GM18511 (cell line): ENCODE data around the gene REXO5.

Experiments
- ATAC-seq: cut with Tn5 transposase; IDR thresholded peaks from one replicate; pipeline ENCODE4 v1.9.1; 2021; ENCODE audit warnings: mild to moderate bottlenecking, moderate library complexity; ENCODE audit not compliant: unreplicated experiment

Gene REXO5

GRCh38 chr16:20871941-20872815, 65.9 kb downstream of the REXO5 start:
- no peak for ATAC-seq

GRCh38 chr16:20873331-20873730, 67.0 kb downstream of the REXO5 start:
- ATAC-seq, result no peak

- no peak for ATAC-seq
Observed at GRCh38 chr16:20874088-20874581, 67.8 kb downstream of the REXO5 start.

GRCh38 chr16:20875355-20875650, 69.0 kb downstream of the REXO5 start:
- no peak for ATAC-seq

- ATAC-seq, result no peak
Observed at GRCh38 chr16:20878682-20879147, 72.4 kb downstream of the REXO5 start.

- ATAC-seq, result peak; percentile 45
Observed at GRCh38 chr16:20879175-20880040, 73.1 kb downstream of the REXO5 start.

- no peak for ATAC-seq
Observed at GRCh38 chr16:20880867-20881502, 74.7 kb downstream of the REXO5 start.

- no peak for ATAC-seq
Observed at GRCh38 chr16:20881503-20881878, 75.2 kb downstream of the REXO5 start.

- no peak for ATAC-seq
Observed at GRCh38 chr16:20883554-20884239, 77.4 kb downstream of the REXO5 start.

GRCh38 chr16:20884240-20884556, 77.9 kb downstream of the REXO5 start:
- ATAC-seq, result no peak

- no peak for ATAC-seq
Observed at GRCh38 chr16:20886320-20886719, 80.0 kb downstream of the REXO5 start.

GRCh38 chr16:20887207-20887606, 80.9 kb downstream of the REXO5 start:
- ATAC-seq, result no peak

GRCh38 chr16:20889625-20890275, 83.4 kb downstream of the REXO5 start:
- no peak for ATAC-seq

GRCh38 chr16:20894388-20894787, 88.1 kb downstream of the REXO5 start:
- no peak for ATAC-seq

- no peak for ATAC-seq
Observed at GRCh38 chr16:20897253-20897897, 91.0 kb downstream of the REXO5 start.

- ATAC-seq, result no peak
Observed at GRCh38 chr16:20897922-20898321, 91.6 kb downstream of the REXO5 start.

GRCh38 chr16:20899071-20899470, 92.7 kb downstream of the REXO5 start:
- ATAC-seq, result no peak
